Measurements from ENCODE around the gene SLC1A5. TPM values are rescaled to one million over a fixed set of nuclear protein-coding genes. Genes with fewer than 3 reads are reported as not detected.
A peak's percentile ranks its signal among the peaks of the same experiment; 100 is the strongest.

The SLC1A5 gene
- total and polyA plus RNA-seq, 9 donors, result 13.9 to 29.7 (median 24.6) TPM

DNA sequence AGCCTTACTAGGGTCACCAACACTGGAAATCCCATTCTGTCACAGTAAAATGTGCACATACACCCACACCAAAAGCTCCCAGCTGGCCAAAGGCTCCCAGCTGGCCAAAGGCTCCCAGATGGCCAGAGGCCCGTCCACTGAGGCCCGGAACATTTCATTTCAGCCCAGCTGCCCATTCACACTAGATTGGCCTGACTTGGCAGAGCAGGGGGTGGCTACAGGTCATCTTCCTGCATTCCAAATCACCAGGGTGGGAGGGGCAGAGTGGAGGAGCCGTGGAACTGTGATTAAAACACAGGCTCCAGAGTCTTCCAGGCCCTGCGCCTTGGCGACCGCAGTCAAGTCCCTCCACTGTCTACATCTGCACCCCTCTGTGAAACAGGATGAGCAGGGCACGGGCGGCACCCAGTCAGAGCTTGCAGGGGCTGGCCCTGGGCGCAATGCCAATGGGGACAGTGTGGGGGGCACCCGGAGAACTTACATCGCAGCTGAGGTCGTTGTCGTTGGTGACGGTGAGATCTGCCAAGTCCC, 61.4 kb downstream of the SLC1A5 start:
- peaks cover 98% of the 10 kb centered on the region for H3K36me3 ChIP-seq (ENCODE audit: control insufficient read depth, insufficient read depth, low read length)
- H3K4me3 ChIP-seq (ENCODE audit: low read length), result no peak overlapping the region
- peak; percentile 20 for DNase-seq
- H3K9me3 ChIP-seq (replicated peaks; ENCODE audit: control insufficient read depth, low read depth, low read length), result no peaks in the 10 kb centered on the region
- H3K27ac ChIP-seq (ENCODE audit: low read length), result no peak overlapping the region
- 65% methylated on average over 11 of the region's 14 CpGs for WGBS (ENCODE audit: insufficient coverage)
- H3K27me3 ChIP-seq (ENCODE audit: control insufficient read depth, insufficient read depth, low read length), result no peaks in the 10 kb centered on the region
- peaks cover 37% of the 10 kb centered on the region for H3K4me1 ChIP-seq (ENCODE audit: control insufficient read depth, insufficient read depth, low read length)

DNA sequence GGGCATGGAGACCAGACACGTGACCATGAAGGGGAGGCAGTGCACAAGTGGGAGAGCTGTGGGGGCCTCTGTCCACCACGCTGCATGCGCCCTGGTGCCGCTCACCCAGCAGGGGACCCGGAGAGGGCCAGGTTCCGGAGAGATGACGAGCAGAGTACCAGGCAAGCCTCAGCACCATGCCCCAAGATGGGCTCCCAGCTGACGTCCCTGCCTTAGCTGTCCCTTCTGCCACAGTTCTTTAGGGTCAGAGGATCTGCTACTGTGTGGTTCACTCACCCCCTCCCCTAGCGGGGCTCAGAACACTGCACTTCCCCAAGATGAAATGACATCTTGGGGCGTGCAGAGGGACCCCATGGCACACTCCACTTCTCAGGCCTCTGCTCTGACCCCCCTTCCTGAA, 61.8 kb downstream of the SLC1A5 start:
- no peaks in the 10 kb centered on the region for H3K27me3 ChIP-seq (ENCODE audit: control insufficient read depth, insufficient read depth, low read length)
- 82% methylated on average over 9 of the region's 10 CpGs for WGBS (ENCODE audit: insufficient coverage)
- DNase-seq, result peak; percentile 8
- peaks cover 38% of the 10 kb centered on the region for H3K4me1 ChIP-seq (ENCODE audit: control insufficient read depth, insufficient read depth, low read length)
- no peaks in the 10 kb centered on the region for H3K9me3 ChIP-seq (replicated peaks; ENCODE audit: control insufficient read depth, low read depth, low read length)
- H3K4me3 ChIP-seq (ENCODE audit: low read length), result no peak overlapping the region
- peaks cover 98% of the 10 kb centered on the region for H3K36me3 ChIP-seq (ENCODE audit: control insufficient read depth, insufficient read depth, low read length)
- no peak overlapping the region for H3K27ac ChIP-seq (ENCODE audit: low read length)

DNA sequence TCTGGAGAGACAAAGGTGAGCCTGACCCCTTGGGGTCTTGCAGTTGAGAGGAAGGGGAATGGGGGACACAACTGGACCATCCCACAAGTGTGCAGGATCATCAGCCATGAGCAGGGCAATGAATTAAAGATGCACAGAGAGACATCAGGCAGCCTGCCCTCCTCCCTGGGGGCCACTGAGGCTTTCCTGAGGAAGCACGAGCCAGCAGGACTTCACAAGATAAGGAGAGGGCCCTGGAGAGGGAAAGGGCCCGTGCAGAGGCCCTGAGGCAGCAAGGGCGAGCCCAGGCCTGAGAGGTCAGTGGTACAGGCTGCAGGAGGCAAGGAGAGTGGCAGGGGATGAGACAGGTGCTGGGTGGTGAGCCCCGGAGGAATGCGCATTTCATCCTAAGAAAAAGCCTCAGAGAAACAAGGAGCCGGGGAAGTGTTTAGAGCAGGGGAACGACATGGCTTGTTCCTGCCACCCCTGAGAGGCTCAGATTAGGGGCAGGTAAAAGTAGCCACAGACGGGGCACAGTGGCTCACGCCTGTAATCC, 62.5 kb downstream of the SLC1A5 start:
- Histone ChIP-seq H3K27ac (ENCODE audit: low read length) (no peak overlapping the region), H3K4me3 (ENCODE audit: low read length) (no peak overlapping the region), H3K9me3 (replicated peaks; ENCODE audit: control insufficient read depth, low read depth, low read length) (no peaks in the 10 kb centered on the region), H3K27me3 (ENCODE audit: control insufficient read depth, insufficient read depth, low read length) (no peaks in the 10 kb centered on the region), H3K36me3 (ENCODE audit: control insufficient read depth, insufficient read depth, low read length) (peaks cover 99% of the 10 kb centered on the region), H3K4me1 (ENCODE audit: control insufficient read depth, insufficient read depth, low read length) (peaks cover 39% of the 10 kb centered on the region)
- peak; percentile 1 for DNase-seq
- WGBS (ENCODE audit: insufficient coverage), result 73% methylated on average over 7 of the region's 9 CpGs

DNA sequence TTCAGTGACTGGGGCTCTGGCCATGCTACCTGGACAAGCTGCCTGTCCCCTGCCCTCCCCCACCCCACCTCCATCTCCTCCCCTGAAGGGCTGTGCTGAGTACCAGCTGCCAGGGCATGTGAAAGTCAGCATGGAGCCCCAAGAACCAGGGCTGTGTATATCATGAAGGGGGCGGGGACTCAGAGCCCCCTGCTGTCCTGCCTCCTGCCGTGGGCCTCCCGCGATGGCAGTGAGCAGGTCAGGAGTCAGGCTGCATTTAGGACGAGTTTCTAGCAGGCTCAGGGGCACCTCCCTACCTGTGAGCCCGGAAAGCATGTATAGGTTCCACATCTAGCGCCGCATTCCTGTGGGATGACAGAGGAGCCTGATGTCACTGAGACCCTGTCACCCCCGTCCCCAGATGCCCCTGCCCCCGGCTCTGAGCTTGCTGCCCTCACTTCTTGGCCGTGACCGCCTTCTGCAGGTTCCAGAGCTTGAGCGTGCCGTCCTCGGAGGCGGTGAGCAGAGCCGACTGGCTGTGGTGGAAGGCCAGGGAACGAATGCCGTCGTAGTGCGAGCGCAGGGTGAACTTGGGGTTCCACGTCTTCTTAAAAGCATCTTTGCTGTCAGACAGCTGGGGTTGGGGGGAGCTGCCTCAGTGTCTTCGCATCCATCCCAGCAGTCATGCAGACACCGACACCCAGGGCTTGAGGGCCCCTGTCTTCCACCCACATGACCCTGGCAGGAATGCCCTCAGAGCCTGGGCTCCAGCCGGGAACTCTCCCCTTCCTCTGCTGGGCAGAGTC, 63.2 kb downstream of the SLC1A5 start:
- Histone ChIP-seq H3K27ac (ENCODE audit: low read length) (no peak overlapping the region), H3K4me3 (ENCODE audit: low read length) (no peak overlapping the region), H3K27me3 (ENCODE audit: control insufficient read depth, insufficient read depth, low read length) (no peaks in the 10 kb centered on the region), H3K36me3 (ENCODE audit: control insufficient read depth, insufficient read depth, low read length) (peaks cover 99% of the 10 kb centered on the region), H3K9me3 (replicated peaks; ENCODE audit: control insufficient read depth, low read depth, low read length) (no peaks in the 10 kb centered on the region), H3K4me1 (ENCODE audit: control insufficient read depth, insufficient read depth, low read length) (peaks cover 39% of the 10 kb centered on the region)
- WGBS (ENCODE audit: insufficient coverage), result 88% methylated on average over 23 of the region's 26 CpGs
- DNase-seq, result no peak

Other genes with a start within 250 kb of the SLC1A5 start
- gene CALM3, start 187.3 kb downstream of the SLC1A5 start, total RNA-seq, result 70.8 TPM
- gene CALM3, start 187.3 kb downstream of the SLC1A5 start, polyA plus RNA-seq (ENCODE audit: insufficient read depth in 1 of 8, insufficient read length in 8 of 8, low replicate concordance in 1 of 8), result 100 to 1,000 TPM; 191 to 288 (median 244) TPM
- gene PTGIR, start 163.5 kb downstream of the SLC1A5 start, total RNA-seq, result 2.7 TPM
- gene PTGIR, start 163.5 kb downstream of the SLC1A5 start, polyA plus RNA-seq (ENCODE audit: insufficient read depth in 1 of 8, insufficient read length in 8 of 8, low replicate concordance in 1 of 8), result 1 to 10 TPM; 1.9 to 4.3 (median 3.3) TPM
- not detected for gene GNG8, start 152.4 kb downstream of the SLC1A5 start, total RNA-seq
- gene GNG8, start 152.4 kb downstream of the SLC1A5 start, polyA plus RNA-seq (ENCODE audit: insufficient read depth in 1 of 8, insufficient read length in 8 of 8, low replicate concordance in 1 of 8), result 1 to 10 TPM in 2 of 8 donors, under 1 TPM in 2, not detected in 4; 0.70 to 2.7 (median 0.89) TPM
- gene DACT3, start 127.4 kb downstream of the SLC1A5 start, total RNA-seq, result 14.6 TPM
- 10 to 100 TPM; 11.5 to 28.9 (median 19.8) TPM for gene DACT3, start 127.4 kb downstream of the SLC1A5 start, polyA plus RNA-seq (ENCODE audit: insufficient read depth in 1 of 8, insufficient read length in 8 of 8, low replicate concordance in 1 of 8)
- gene PRKD2, start 71.5 kb downstream of the SLC1A5 start, total RNA-seq, result 12.1 TPM
- 10 to 100 TPM; 19.6 to 29.8 (median 24.1) TPM for gene PRKD2, start 71.5 kb downstream of the SLC1A5 start, polyA plus RNA-seq (ENCODE audit: insufficient read depth in 1 of 8, insufficient read length in 8 of 8, low replicate concordance in 1 of 8)
- 14.3 TPM for gene FKRP, start 42.5 kb downstream of the SLC1A5 start, total RNA-seq
- 10 to 100 TPM; 15.7 to 22.7 (median 20.1) TPM for gene FKRP, start 42.5 kb downstream of the SLC1A5 start, polyA plus RNA-seq (ENCODE audit: insufficient read depth in 1 of 8, insufficient read length in 8 of 8, low replicate concordance in 1 of 8)
- gene STRN4, start 42.1 kb downstream of the SLC1A5 start, total RNA-seq, result 35.2 TPM
- 10 to 100 TPM; 43.6 to 66.0 (median 56.1) TPM for gene STRN4, start 42.1 kb downstream of the SLC1A5 start, polyA plus RNA-seq (ENCODE audit: insufficient read depth in 1 of 8, insufficient read length in 8 of 8, low replicate concordance in 1 of 8)
- 70.4 TPM for gene AP2S1, start 62.3 kb upstream of the SLC1A5 start, total RNA-seq
- 10 to 100 TPM; 52.8 to 72.3 (median 67.2) TPM for gene AP2S1, start 62.3 kb upstream of the SLC1A5 start, polyA plus RNA-seq (ENCODE audit: insufficient read depth in 1 of 8, insufficient read length in 8 of 8, low replicate concordance in 1 of 8)
- gene ARHGAP35, start 72.4 kb upstream of the SLC1A5 start, total RNA-seq, result 23.0 TPM
- 10 to 100 TPM; 29.9 to 47.0 (median 39.0) TPM for gene ARHGAP35, start 72.4 kb upstream of the SLC1A5 start, polyA plus RNA-seq (ENCODE audit: insufficient read depth in 1 of 8, insufficient read length in 8 of 8, low replicate concordance in 1 of 8)
- gene NPAS1, start 231.2 kb upstream of the SLC1A5 start, total RNA-seq, result 0.31 TPM
- 1 to 10 TPM; 1.1 to 7.1 (median 2.2) TPM for gene NPAS1, start 231.2 kb upstream of the SLC1A5 start, polyA plus RNA-seq (ENCODE audit: insufficient read depth in 1 of 8, insufficient read length in 8 of 8, low replicate concordance in 1 of 8)

All from muscle of leg (tissue), 11 donors.